PC-9 (cell line): ENCODE measurements around the gene USH2A.

ENCODE experiments used
- CTCF ChIP-seq: fragments of 200-600 bp; sonication (generic); conservative IDR thresholded peaks from 2 replicates; pipeline ENCODE4 v1.6.1; 2017; ENCODE audit warnings: mixed run types, antibody characterized with exemption, mild to moderate bottlenecking, moderate library complexity
- EZH2 ChIP-seq: fragments of 200-600 bp; sonication (generic); IDR thresholded peaks from 2 replicates; pipeline ENCODE4 v1.8.0; 2017; ENCODE audit warnings: antibody characterized with exemption, low read depth

GRCh38 chr1:215647738-215648137 is 775.5 kb downstream of the USH2A start:
- TF ChIP-seq CTCF (no peak), EZH2 (no peak)
